ACC112 (cell line): ENCODE data around the gene MRPL34.

ENCODE experiments used
- H2AFZ ChIP-seq: fragments of 200-600 bp; sonication (generic); one replicate; pipeline ENCODE4 v1.6.0; 2017; ENCODE audit warnings: antibody characterized with exemption, low read length; ENCODE audit not compliant: unreplicated experiment
- H3K27ac ChIP-seq: fragments of 200-600 bp; sonication (generic); 2 replicates; pipeline ENCODE4 v1.5.1; 2014; ENCODE audit warnings: low read depth, mild to moderate bottlenecking, antibody characterized with exemption, low read length, moderate library complexity
- H3K27me3 ChIP-seq: fragments of 200-600 bp; sonication (generic); 2 replicates; pipeline ENCODE4 v1.6.1; 2014; ENCODE audit warnings: mild to moderate bottlenecking, antibody characterized with exemption, low read length, moderate library complexity, mixed read lengths; ENCODE audit not compliant: insufficient read depth
- H3K36me3 ChIP-seq: fragments of 200-600 bp; sonication (generic); 2 replicates; pipeline ENCODE4 v1.6.1; 2016; ENCODE audit warnings: mild to moderate bottlenecking, antibody characterized with exemption, low read length, moderate library complexity, mixed read lengths; ENCODE audit not compliant: insufficient read depth
- H3K4me1 ChIP-seq: fragments of 200-600 bp; sonication (generic); one replicate; pipeline ENCODE4 v1.6.1; 2016; ENCODE audit warnings: low read length, mixed read lengths; ENCODE audit not compliant: insufficient read depth, unreplicated experiment, control insufficient read depth
- H3K4me3 ChIP-seq: fragments of 200-600 bp; sonication (generic); 2 replicates; pipeline ENCODE4 v1.5.1; 2014; ENCODE audit warnings: mild to moderate bottlenecking, low read depth, low read length
- H3K79me2 ChIP-seq: fragments of 200-600 bp; sonication (generic); one replicate; pipeline ENCODE4 v1.6.0; 2016; ENCODE audit warnings: low read length; ENCODE audit not compliant: control insufficient read depth, unreplicated experiment, insufficient read depth

The MRPL34 gene

GRCh38 chr19:17311455-17312188, 6.0 kb downstream of the MRPL34 start:
- Histone ChIP-seq H3K27ac (peak overlapping the region; percentile 70), H3K27me3 (no peaks in the 10 kb centered on the region), H3K4me1 (peaks cover 26% of the 10 kb centered on the region), H3K36me3 (no peaks in the 10 kb centered on the region), H3K4me3 (peak overlapping the region; percentile 22; the same call in 1 of the 2 replicates), H2AFZ (no peak overlapping the region), H3K79me2 (peaks cover 37% of the 10 kb centered on the region)

GRCh38 chr19:17312189-17313113, 6.8 kb downstream of the MRPL34 start:
- Histone ChIP-seq H3K36me3 (no peaks in the 10 kb centered on the region), H3K4me1 (peaks cover 23% of the 10 kb centered on the region), H3K4me3 (peak overlapping the region; percentile 22; the same call in 1 of the 2 replicates), H3K79me2 (peaks cover 37% of the 10 kb centered on the region), H3K27ac (peak overlapping the region; percentile 70), H2AFZ (no peak overlapping the region), H3K27me3 (no peaks in the 10 kb centered on the region)

GRCh38 chr19:17314007-17314593, 8.4 kb downstream of the MRPL34 start:
- Histone ChIP-seq H3K4me1 (peaks cover 23% of the 10 kb centered on the region), H3K27ac (no peak overlapping the region), H3K4me3 (no peak overlapping the region), H3K27me3 (no peaks in the 10 kb centered on the region), H3K79me2 (peaks cover 35% of the 10 kb centered on the region), H3K36me3 (no peaks in the 10 kb centered on the region), H2AFZ (no peak overlapping the region)

DNA sequence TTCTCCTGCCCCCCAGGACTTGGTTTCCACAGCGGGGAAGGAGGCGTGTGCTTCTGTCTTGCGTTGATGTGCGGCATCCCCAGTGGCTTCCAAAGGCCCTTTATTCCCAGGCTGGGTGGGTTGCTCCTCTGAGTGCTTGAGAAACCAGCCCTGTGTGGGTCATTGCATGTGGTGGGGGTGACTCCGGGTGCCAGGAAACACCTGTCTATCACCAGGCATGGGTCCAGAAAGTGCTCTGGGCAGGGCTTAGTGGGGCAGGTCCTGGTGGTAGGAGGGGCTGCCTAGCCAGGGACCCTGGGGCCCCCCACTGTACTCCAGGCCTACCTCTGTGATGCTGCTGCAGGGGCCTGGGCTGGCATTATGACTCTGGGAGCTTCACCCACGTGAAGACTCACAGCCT, 13.3 kb downstream of the MRPL34 start:
- Histone ChIP-seq H3K36me3 (no peaks in the 10 kb centered on the region), H3K79me2 (no peaks in the 10 kb centered on the region), H2AFZ (no peak overlapping the region), H3K27ac (no peak overlapping the region), H3K4me1 (no peaks in the 10 kb centered on the region), H3K4me3 (no peak overlapping the region), H3K27me3 (no peaks in the 10 kb centered on the region)

- Histone ChIP-seq H3K27me3 (no peaks in the 10 kb centered on the region), H3K79me2 (no peaks in the 10 kb centered on the region), H3K4me3 (no peak overlapping the region), H3K4me1 (no peaks in the 10 kb centered on the region), H3K27ac (no peak overlapping the region), H2AFZ (no peak overlapping the region), H3K36me3 (no peaks in the 10 kb centered on the region)
These were observed 14.0 kb downstream of the MRPL34 start for GRCh38 chr19:17319473-17320238.

DNA sequence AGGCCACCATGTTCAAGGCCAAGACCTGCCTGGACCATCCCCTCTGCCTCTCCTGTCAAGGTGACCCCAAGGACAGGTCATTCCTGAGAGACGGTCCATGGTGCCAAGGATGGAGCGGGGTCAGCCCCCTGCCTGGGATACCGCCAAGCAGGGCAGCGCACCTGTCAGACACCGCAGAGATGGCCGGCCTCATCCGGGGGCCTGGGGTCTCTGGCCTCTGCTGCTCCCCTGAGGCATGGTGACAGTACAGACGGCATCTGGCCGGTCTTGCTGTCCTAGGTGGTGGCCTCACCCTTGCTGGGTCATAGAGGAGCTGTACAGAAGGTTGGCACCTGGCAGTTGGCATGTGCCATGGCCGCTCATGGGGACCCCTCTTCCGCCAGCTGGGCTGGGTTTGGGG, 14.8 kb downstream of the MRPL34 start:
- H3K36me3 ChIP-seq: no peaks in the 10 kb centered on the region
- no peaks in the 10 kb centered on the region for H3K79me2 ChIP-seq
- H3K4me3 ChIP-seq: no peak overlapping the region
- no peaks in the 10 kb centered on the region for H3K27me3 ChIP-seq
- H3K27ac ChIP-seq: no peak overlapping the region
- H3K4me1 ChIP-seq: no peaks in the 10 kb centered on the region
- no peak overlapping the region for H2AFZ ChIP-seq

GRCh38 chr19:17321655-17322489, 16.2 kb downstream of the MRPL34 start:
- Histone ChIP-seq H2AFZ (no peak overlapping the region), H3K27ac (no peak overlapping the region), H3K4me1 (no peaks in the 10 kb centered on the region), H3K79me2 (no peaks in the 10 kb centered on the region), H3K4me3 (no peak overlapping the region), H3K27me3 (no peaks in the 10 kb centered on the region), H3K36me3 (no peaks in the 10 kb centered on the region)

- H2AFZ ChIP-seq: no peak overlapping the region
- no peaks in the 10 kb centered on the region for H3K27me3 ChIP-seq
- no peak overlapping the region for H3K27ac ChIP-seq
- H3K36me3 ChIP-seq: no peaks in the 10 kb centered on the region
- H3K4me3 ChIP-seq: no peak overlapping the region
- H3K4me1 ChIP-seq: no peaks in the 10 kb centered on the region
- no peaks in the 10 kb centered on the region for H3K79me2 ChIP-seq
These were observed 17.2 kb downstream of the MRPL34 start for GRCh38 chr19:17322854-17323253.

- Histone ChIP-seq H3K36me3 (no peaks in the 10 kb centered on the region), H3K4me1 (no peaks in the 10 kb centered on the region), H3K4me3 (no peak overlapping the region), H2AFZ (no peak overlapping the region), H3K27me3 (no peaks in the 10 kb centered on the region), H3K27ac (no peak overlapping the region), H3K79me2 (no peaks in the 10 kb centered on the region)
These were observed 17.8 kb downstream of the MRPL34 start for GRCh38 chr19:17323300-17323963.
